WTC11 (cell line): Measurements from ENCODE around the gene TNFRSF13B. TPM values are rescaled to one million over a fixed set of nuclear protein-coding genes. Genes with fewer than 3 reads are reported as not detected.
A peak's percentile ranks its signal among the peaks of the same experiment; 100 is the strongest.

Experiments used
- ATAC-seq: fragments of 200-7000 bp; cut with Tn5 transposase; 2 replicates; pipeline ENCODE4 v1.10.0; 2021; ENCODE audit warnings: mild to moderate bottlenecking, moderate library complexity
- CTCF ChIA-PET: fragments of 300-600 bp; sonication (Branson Sonifier 250); formaldehyde crosslinking; loops from one replicate; lab custom pipeline; 2021; ENCODE audit warnings: antibody characterized with exemption; lab: Charles Lee
- POLR2A ChIA-PET: fragments of 350-600 bp; sonication (Branson Sonifier 250); formaldehyde crosslinking; loops from one replicate; lab custom pipeline; 2021; ENCODE audit warnings: antibody characterized with exemption; lab: Charles Lee
- DNase-seq: peaks from one replicate; pipeline ENCODE4 v3.0.0; 2021; ENCODE audit warnings: low spot score
- H3K27ac Mint-ChIP-seq: 2 replicates; pipeline ENCODE4 v1.8.0; 2021; ENCODE audit warnings: mixed read lengths
- H3K27me3 Mint-ChIP-seq: 2 replicates; pipeline ENCODE4 v1.8.0; 2021; ENCODE audit warnings: low read depth, mild to moderate bottlenecking, moderate library complexity, mixed read lengths
- H3K36me3 Mint-ChIP-seq: 2 replicates; pipeline ENCODE4 v1.8.0; 2021; ENCODE audit warnings: mixed read lengths
- H3K4me1 Mint-ChIP-seq: 2 replicates; pipeline ENCODE4 v1.8.0; 2022; ENCODE audit warnings: mixed read lengths
- H3K4me3 Mint-ChIP-seq: 2 replicates; pipeline ENCODE4 v1.8.0; 2021; ENCODE audit warnings: mild to moderate bottlenecking, moderate library complexity, mixed read lengths
- H3K9me3 Mint-ChIP-seq: 2 replicates; pipeline ENCODE4 v1.8.0; 2021; ENCODE audit warnings: mixed read lengths
- FOXK1 ChIP-seq: sonication (generic); formaldehyde crosslinking; IDR thresholded peaks from 2 replicates; pipeline ENCODE4 v1.8.0; 2022; ENCODE audit warnings: mild to moderate bottlenecking, moderate library complexity, missing genetic modification reagents
- JAZF1 ChIP-seq: fragments of 250-450 bp; sonication (Bioruptor Pico); IDR thresholded peaks from 2 replicates; pipeline ENCODE4 v1.9.0; 2021; ENCODE audit warnings: moderate library complexity, mild to moderate bottlenecking, inconsistent platforms
- MYBL2 ChIP-seq: sonication (generic); formaldehyde crosslinking; IDR thresholded peaks from 2 replicates; pipeline ENCODE4 v1.8.1; 2023; ENCODE audit warnings: mild to moderate bottlenecking, moderate library complexity, missing genetic modification reagents
- NR1H2 ChIP-seq: sonication (generic); formaldehyde crosslinking; IDR thresholded peaks from 2 replicates; pipeline ENCODE4 v1.9.0; 2021; ENCODE audit warnings: mild to moderate bottlenecking, moderate library complexity, missing genetic modification reagents
- RORB ChIP-seq: fragments of 250-450 bp; sonication (Bioruptor Pico); IDR thresholded peaks from 2 replicates; pipeline ENCODE4 v1.9.0; 2021; ENCODE audit warnings: mild to moderate bottlenecking
- STAT6 ChIP-seq: sonication (generic); formaldehyde crosslinking; conservative IDR thresholded peaks from 2 replicates; pipeline ENCODE4 v1.8.1; 2023; ENCODE audit warnings: mild to moderate bottlenecking, low read depth, missing genetic modification reagents, moderate library complexity
- TEAD4 ChIP-seq: sonication (generic); formaldehyde crosslinking; IDR thresholded peaks from 2 replicates; pipeline ENCODE4 v1.8.0; 2022; ENCODE audit warnings: mild to moderate bottlenecking, missing genetic modification reagents
- ZBTB21 ChIP-seq: sonication (generic); formaldehyde crosslinking; IDR thresholded peaks from 2 replicates; pipeline ENCODE4 v1.8.1; 2023; ENCODE audit warnings: mild to moderate bottlenecking, missing genetic modification reagents, borderline replicate concordance
- ZNF138 ChIP-seq: sonication (generic); formaldehyde crosslinking; conservative IDR thresholded peaks from 2 replicates; pipeline ENCODE4 v1.8.1; 2022; ENCODE audit warnings: mild to moderate bottlenecking, moderate library complexity, missing genetic modification reagents
- ZNF219 ChIP-seq: sonication (generic); formaldehyde crosslinking; IDR thresholded peaks from 2 replicates; pipeline ENCODE4 v1.8.0; 2023; ENCODE audit warnings: missing genetic modification reagents, mild to moderate bottlenecking, borderline replicate concordance
- ZNF263 ChIP-seq: sonication (generic); formaldehyde crosslinking; IDR thresholded peaks from 2 replicates; pipeline ENCODE4 v1.8.1; 2022; ENCODE audit warnings: low read depth, mild to moderate bottlenecking, moderate library complexity, missing genetic modification reagents
- ZNF396 ChIP-seq: fragments of 250-450 bp; sonication (Bioruptor Pico); IDR thresholded peaks from 2 replicates; pipeline ENCODE4 v1.8.0; 2021; ENCODE audit warnings: mild to moderate bottlenecking, moderate library complexity, borderline replicate concordance
- ZNF423 ChIP-seq: fragments of 250-450 bp; sonication (Bioruptor Pico); IDR thresholded peaks from 2 replicates; pipeline ENCODE4 v2.1.2; 2022; ENCODE audit warnings: mild to moderate bottlenecking, moderate library complexity
- ZSCAN18 ChIP-seq: fragments of 250-450 bp; sonication (Bioruptor Pico); IDR thresholded peaks from 2 replicates; pipeline ENCODE4 v2.1.2; 2022; ENCODE audit warnings: mild to moderate bottlenecking, moderate library complexity
- total RNA-seq: library from RNA; stranded (reverse); gene quantifications from 3 replicates; pipeline ENCODE4 v1.2.3, GENCODE V29; 2021
- TF ChIP-seq, protein P1 (sequence below): sonication (generic); formaldehyde crosslinking; IDR thresholded peaks from 2 replicates; pipeline ENCODE4 v1.8.1; 2022; ENCODE audit warnings: low read depth, missing genetic modification reagents, borderline replicate concordance
- TF ChIP-seq, protein P2 (sequence below): sonication (generic); formaldehyde crosslinking; IDR thresholded peaks from 2 replicates; pipeline ENCODE4 v1.8.1; 2023; ENCODE audit warnings: mild to moderate bottlenecking, missing genetic modification reagents
- TF ChIP-seq, protein P3 (sequence below): sonication (generic); formaldehyde crosslinking; IDR thresholded peaks from 2 replicates; pipeline ENCODE4 v1.8.1; 2023; ENCODE audit warnings: mild to moderate bottlenecking, missing genetic modification reagents, moderate library complexity

The TNFRSF13B gene
- total RNA-seq, 1 experiment from 2014 or later, result not detected

GRCh38 chr17:16929035-16929680 lies 42.8 kb downstream of the TNFRSF13B start:
- no peaks in the 10 kb centered on the region for H3K27me3 Mint-ChIP-seq
- CTCF ChIA-PET, result no interaction called here
- no peaks in the 10 kb centered on the region for H3K36me3 Mint-ChIP-seq
- no peak for DNase-seq
- no peak overlapping the region for H3K4me3 Mint-ChIP-seq
- no peaks in the 10 kb centered on the region for H3K9me3 Mint-ChIP-seq
- 0 out of 2 replicates have a peak overlapping the region, but pooled peaks have one; percentile 23 for H3K27ac Mint-ChIP-seq
- no peak for TF ChIP-seq ZSCAN18 (CRISPR knock-in tag)
- TF ChIP-seq TEAD4 (CRISPR knock-in tag), result no peak
- no peak for TF ChIP-seq ZBTB21
- TF ChIP-seq, protein P1, sequence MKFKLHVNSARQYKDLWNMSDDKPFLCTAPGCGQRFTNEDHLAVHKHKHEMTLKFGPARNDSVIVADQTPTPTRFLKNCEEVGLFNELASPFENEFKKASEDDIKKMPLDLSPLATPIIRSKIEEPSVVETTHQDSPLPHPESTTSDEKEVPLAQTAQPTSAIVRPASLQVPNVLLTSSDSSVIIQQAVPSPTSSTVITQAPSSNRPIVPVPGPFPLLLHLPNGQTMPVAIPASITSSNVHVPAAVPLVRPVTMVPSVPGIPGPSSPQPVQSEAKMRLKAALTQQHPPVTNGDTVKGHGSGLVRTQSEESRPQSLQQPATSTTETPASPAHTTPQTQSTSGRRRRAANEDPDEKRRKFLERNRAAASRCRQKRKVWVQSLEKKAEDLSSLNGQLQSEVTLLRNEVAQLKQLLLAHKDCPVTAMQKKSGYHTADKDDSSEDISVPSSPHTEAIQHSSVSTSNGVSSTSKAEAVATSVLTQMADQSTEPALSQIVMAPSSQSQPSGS (CRISPR knock-in tag), result no peak
- no peak for TF ChIP-seq RORB (CRISPR knock-in tag)
- TF ChIP-seq, protein P2, sequence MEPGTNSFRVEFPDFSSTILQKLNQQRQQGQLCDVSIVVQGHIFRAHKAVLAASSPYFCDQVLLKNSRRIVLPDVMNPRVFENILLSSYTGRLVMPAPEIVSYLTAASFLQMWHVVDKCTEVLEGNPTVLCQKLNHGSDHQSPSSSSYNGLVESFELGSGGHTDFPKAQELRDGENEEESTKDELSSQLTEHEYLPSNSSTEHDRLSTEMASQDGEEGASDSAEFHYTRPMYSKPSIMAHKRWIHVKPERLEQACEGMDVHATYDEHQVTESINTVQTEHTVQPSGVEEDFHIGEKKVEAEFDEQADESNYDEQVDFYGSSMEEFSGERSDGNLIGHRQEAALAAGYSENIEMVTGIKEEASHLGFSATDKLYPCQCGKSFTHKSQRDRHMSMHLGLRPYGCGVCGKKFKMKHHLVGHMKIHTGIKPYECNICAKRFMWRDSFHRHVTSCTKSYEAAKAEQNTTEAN (CRISPR knock-in tag), result no peak
- no peak for TF ChIP-seq ZNF396 (CRISPR knock-in tag)
- no peak for TF ChIP-seq ZNF219
- no peak for TF ChIP-seq JAZF1 (CRISPR knock-in tag)
- no peak for TF ChIP-seq FOXK1 (CRISPR knock-in tag)
- TF ChIP-seq NR1H2, result no peak
- TF ChIP-seq ZNF423 (CRISPR knock-in tag), result no peak
- TF ChIP-seq, all 79 proteins: peak for 0
- no peak for ATAC-seq
- H3K4me1 Mint-ChIP-seq, result no peaks in the 10 kb centered on the region
- POLR2A ChIA-PET, result no interaction called here

- no peaks in the 10 kb centered on the region for H3K36me3 Mint-ChIP-seq
- ATAC-seq, result no peak
- H3K27me3 Mint-ChIP-seq, result no peaks in the 10 kb centered on the region
- POLR2A ChIA-PET, result no interaction called here
- DNase-seq, result peak; percentile 4
- CTCF ChIA-PET, result no interaction called here
- TF ChIP-seq TEAD4 (CRISPR knock-in tag) (no peak), STAT6 (CRISPR knock-in tag) (no peak), ZNF263 (CRISPR knock-in tag) (no peak), MYBL2 (CRISPR knock-in tag) (no peak), ZNF396 (CRISPR knock-in tag) (no peak), ZNF138 (CRISPR knock-in tag) (no peak)
- TF ChIP-seq, protein P3, sequence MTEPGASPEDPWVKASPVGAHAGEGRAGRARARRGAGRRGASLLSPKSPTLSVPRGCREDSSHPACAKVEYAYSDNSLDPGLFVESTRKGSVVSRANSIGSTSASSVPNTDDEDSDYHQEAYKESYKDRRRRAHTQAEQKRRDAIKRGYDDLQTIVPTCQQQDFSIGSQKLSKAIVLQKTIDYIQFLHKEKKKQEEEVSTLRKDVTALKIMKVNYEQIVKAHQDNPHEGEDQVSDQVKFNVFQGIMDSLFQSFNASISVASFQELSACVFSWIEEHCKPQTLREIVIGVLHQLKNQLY (CRISPR knock-in tag), result no peak
- no peaks in the 10 kb centered on the region for H3K4me1 Mint-ChIP-seq
- H3K4me3 Mint-ChIP-seq, result no peak overlapping the region
- no peak overlapping the region for H3K27ac Mint-ChIP-seq
- no peaks in the 10 kb centered on the region for H3K9me3 Mint-ChIP-seq
These were observed 43.4 kb downstream of the TNFRSF13B start for GRCh38 chr17:16928406-16929034.
